ENCODE results near the gene CTAGE1.

Gene CTAGE1

DNA sequence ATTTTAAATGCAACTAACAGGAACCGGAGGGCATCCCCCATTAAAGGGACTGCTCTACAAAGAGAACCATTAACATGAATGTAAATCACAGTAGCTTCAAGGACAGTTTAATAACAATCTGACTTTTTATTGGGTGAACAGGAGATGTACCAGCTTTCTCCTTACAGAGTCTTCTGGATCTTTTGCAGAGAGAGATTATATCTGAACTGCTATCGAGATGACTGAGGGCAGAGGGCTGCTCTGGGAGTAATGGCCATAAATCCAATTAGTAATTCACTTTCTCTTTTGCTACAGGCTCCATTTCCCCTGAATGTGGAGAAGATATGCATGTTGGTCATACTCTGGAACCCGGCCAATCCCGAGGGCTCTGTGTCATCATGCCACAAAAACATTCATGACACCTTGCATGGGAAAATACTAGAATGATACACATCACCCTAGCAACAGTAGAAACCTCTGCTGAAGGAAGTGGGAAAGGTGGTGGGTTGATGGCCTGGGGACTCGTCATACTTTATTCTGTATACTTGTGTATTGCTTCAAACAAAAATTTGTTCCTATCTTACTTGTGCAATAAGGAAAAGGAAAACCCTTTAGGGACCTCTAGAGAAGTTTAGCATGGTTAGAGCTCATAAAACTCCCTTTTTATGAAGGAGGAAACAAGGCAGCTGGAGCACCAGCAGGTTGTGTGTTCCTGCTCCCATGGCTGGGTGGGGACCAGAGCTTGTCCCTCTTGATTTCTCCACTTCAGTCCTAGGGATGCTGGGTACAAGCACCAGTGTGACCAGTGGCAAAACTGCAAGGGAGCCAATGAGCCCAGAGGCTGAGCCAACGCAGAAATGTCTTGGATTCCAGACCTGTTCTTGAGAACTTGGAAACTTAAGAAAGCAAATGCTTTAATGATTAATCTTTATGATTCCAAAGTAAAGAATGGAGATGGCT, 26.0 kb downstream of the CTAGE1 start:
- no peaks in the 10 kb centered on the region for H3K36me3 Mint-ChIP-seq (ENCODE audit: low read depth)
- H3K27me3 Mint-ChIP-seq: no peaks in the 10 kb centered on the region
- no peak overlapping the region for H3K27ac Mint-ChIP-seq
- peaks cover 3% of the 10 kb centered on the region for H3K9me3 Mint-ChIP-seq
- DNase-seq: peak; percentile 37
- H3K4me3 Mint-ChIP-seq: no peak overlapping the region
- H3K4me1 Mint-ChIP-seq (ENCODE audit: low read depth): peaks cover 8% of the 10 kb centered on the region

DNA sequence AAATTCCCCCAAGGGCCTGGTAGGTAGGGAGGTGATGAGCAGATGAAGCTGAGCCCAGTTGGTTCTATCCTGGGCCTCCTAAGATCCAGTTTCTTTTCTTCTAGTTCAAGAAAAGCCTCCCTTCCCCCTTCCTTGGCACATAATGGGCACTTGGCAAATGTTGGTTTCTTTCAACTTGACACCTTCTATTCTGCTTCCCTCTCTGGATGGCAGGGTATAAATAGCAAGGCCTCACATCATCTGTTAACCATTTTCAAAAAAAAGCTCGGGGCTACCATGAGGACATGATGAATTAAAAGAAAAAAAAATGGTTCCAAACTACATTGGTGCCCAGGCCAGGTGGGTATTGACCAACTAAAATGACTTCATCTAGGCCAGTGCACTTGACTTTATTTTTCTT, 29.9 kb downstream of the CTAGE1 start:
- no peaks in the 10 kb centered on the region for H3K36me3 Mint-ChIP-seq (ENCODE audit: low read depth)
- peaks cover 3% of the 10 kb centered on the region for H3K9me3 Mint-ChIP-seq
- DNase-seq: no peak
- H3K4me3 Mint-ChIP-seq: no peak overlapping the region
- peaks cover 9% of the 10 kb centered on the region for H3K4me1 Mint-ChIP-seq (ENCODE audit: low read depth)
- no peak overlapping the region for H3K27ac Mint-ChIP-seq
- no peaks in the 10 kb centered on the region for H3K27me3 Mint-ChIP-seq

DNA sequence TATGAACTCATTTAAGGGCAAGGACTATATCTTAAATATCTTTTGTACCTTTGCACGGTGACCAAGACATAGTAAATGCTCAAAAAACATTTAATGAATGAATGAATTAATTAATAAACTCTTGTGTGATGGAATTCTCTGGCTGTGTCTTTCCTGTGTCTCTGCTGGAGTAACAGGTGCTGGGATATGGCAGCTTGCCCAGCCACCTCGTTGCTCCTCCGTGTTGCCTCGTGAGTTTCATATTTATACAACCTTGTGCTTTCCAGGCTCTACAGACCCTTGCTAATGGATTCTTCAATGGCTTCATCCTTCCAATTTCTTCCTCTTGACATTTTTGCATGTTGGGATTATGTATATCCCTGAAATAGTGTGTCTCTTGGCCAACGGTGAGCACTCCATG, 30.4 kb downstream of the CTAGE1 start:
- DNase-seq: no peak
- Mint-ChIP-seq H3K4me3 (no peak overlapping the region), H3K27me3 (no peaks in the 10 kb centered on the region), H3K9me3 (peaks cover 3% of the 10 kb centered on the region), H3K36me3 (ENCODE audit: low read depth) (no peaks in the 10 kb centered on the region), H3K27ac (no peak overlapping the region), H3K4me1 (ENCODE audit: low read depth) (peaks cover 9% of the 10 kb centered on the region)

DNA sequence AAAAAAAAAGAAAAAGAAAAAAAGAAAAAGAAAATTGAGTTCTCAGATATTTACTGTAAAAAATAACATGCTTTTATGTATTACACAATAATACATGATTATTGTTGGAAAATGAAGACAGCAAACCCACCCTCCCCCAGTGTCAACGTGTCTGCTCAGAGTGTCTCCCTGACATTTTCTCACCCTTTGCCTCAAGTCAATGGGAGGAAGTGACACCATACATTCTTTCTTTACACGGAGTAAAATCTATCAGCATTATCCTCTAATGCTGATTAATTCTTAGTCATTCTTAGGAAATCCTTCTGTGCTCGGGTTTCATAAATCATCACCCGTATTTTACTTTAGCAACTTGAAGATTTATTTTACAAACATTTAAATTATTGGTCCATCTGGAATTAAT, 32.0 kb downstream of the CTAGE1 start:
- H3K4me1 Mint-ChIP-seq (ENCODE audit: low read depth): peaks cover 1% of the 10 kb centered on the region
- H3K9me3 Mint-ChIP-seq: peaks cover 3% of the 10 kb centered on the region
- DNase-seq: no peak
- H3K36me3 Mint-ChIP-seq (ENCODE audit: low read depth): no peaks in the 10 kb centered on the region
- H3K27me3 Mint-ChIP-seq: no peaks in the 10 kb centered on the region
- H3K27ac Mint-ChIP-seq: no peak overlapping the region
- no peak overlapping the region for H3K4me3 Mint-ChIP-seq

DNA sequence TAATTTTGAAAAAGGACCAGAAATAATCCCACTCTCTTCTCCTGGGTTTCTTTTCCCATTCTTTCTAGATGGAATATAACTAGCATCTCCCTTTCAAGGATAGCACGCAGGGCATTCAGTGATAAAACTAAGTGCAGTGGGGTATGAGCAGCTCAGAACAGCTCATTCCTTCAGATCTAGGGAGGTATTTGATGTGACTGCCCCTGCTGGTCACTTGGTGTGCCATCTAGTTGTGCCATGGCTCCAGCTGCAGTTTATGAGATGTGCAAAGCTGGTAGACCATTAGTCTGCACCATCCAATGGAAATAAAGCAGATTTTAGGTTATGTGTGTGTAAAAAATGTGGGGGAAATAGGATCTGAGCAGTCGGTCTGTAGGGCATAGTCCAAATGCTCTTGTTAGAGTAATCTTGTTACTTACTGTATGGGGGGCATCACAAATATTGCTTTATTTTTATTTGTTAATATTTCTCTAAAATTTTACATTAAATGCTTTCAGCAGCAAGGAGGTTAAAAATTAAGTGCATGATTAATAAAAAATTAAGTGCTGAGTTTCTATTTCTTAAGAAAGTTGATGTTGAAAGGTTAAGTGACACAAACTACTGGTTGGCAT, 38.9 kb downstream of the CTAGE1 start:
- Mint-ChIP-seq H3K27me3 (no peaks in the 10 kb centered on the region), H3K36me3 (ENCODE audit: low read depth) (no peaks in the 10 kb centered on the region)
- no peak for DNase-seq

DNA sequence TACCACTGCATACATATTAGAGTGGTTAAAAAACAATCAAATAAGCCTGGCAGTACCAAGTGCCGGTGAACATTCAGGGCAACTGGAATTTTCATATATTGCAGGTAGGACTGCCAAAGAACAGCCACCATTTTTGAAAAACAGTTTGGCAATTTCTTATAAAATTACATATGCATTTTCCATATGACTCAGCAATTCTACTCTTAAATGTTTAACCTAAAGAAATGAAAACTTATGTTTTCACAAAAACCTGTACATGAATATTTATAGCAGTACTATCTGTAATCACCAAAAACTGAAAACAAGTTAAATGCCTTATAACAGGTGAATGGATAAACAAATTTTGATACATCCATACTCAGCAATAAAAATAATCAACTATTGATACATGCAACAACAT, 39.9 kb downstream of the CTAGE1 start:
- no peaks in the 10 kb centered on the region for H3K27me3 Mint-ChIP-seq
- H3K4me1 Mint-ChIP-seq (ENCODE audit: low read depth): no peaks in the 10 kb centered on the region
- H3K36me3 Mint-ChIP-seq (ENCODE audit: low read depth): no peaks in the 10 kb centered on the region
- no peak overlapping the region for H3K27ac Mint-ChIP-seq
- H3K4me3 Mint-ChIP-seq: no peak overlapping the region
- no peak for DNase-seq
- no peaks in the 10 kb centered on the region for H3K9me3 Mint-ChIP-seq

More for the DNA sequence above, 38.9 kb downstream of the CTAGE1 start:
- no peak overlapping the region for H3K4me3 Mint-ChIP-seq
- no peaks in the 10 kb centered on the region for H3K4me1 Mint-ChIP-seq (ENCODE audit: low read depth)
- H3K9me3 Mint-ChIP-seq: no peaks in the 10 kb centered on the region
- no peak overlapping the region for H3K27ac Mint-ChIP-seq

DNA sequence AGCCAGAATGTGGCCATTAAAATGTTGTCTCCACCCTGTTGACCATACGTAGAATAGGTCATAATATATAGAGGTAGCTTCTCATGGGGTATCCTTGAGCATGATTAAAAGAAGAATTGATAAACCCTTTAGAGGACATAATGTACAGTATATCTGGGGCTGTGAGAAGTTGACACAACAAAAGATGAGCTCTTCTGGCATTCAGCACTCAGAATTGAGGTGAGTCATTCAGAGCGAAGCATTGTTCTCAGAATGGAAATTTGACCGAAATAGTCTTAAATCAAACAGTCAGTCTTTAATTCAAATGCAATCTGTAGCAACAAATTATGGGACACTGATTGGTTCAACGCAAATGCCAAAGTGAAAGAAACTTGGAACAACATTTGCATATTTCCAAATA, 47.3 kb downstream of the CTAGE1 start:
- H3K36me3 Mint-ChIP-seq (ENCODE audit: low read depth): no peaks in the 10 kb centered on the region
- H3K9me3 Mint-ChIP-seq: no peaks in the 10 kb centered on the region
- DNase-seq: no peak
- H3K27me3 Mint-ChIP-seq: no peaks in the 10 kb centered on the region
- no peak overlapping the region for H3K4me3 Mint-ChIP-seq
- peaks cover 4% of the 10 kb centered on the region for H3K4me1 Mint-ChIP-seq (ENCODE audit: low read depth)
- no peak overlapping the region for H3K27ac Mint-ChIP-seq

DNA sequence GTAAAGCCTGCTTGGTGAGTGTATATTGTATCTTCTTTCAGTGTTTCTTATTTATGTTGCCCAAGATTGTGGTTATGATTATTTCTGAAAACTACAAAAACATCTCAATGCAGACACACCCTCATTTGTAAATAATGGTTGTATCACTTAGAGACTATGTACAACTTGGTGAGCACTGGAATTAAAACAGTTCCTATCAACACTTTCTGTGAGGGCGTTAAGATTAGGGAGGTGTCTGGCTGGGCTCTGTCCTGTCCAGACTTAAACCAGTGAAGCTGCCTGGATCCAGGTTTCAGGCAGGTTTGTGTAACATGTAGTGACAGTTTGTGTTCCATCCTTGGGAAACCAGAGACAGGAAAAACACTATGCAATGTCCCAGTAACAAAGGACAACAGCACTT, 49.7 kb downstream of the CTAGE1 start:
- Mint-ChIP-seq H3K4me1 (ENCODE audit: low read depth) (peaks cover 4% of the 10 kb centered on the region), H3K27ac (no peak overlapping the region), H3K9me3 (no peaks in the 10 kb centered on the region), H3K36me3 (ENCODE audit: low read depth) (no peaks in the 10 kb centered on the region), H3K4me3 (no peak overlapping the region), H3K27me3 (no peaks in the 10 kb centered on the region)
- DNase-seq: no peak

DNA sequence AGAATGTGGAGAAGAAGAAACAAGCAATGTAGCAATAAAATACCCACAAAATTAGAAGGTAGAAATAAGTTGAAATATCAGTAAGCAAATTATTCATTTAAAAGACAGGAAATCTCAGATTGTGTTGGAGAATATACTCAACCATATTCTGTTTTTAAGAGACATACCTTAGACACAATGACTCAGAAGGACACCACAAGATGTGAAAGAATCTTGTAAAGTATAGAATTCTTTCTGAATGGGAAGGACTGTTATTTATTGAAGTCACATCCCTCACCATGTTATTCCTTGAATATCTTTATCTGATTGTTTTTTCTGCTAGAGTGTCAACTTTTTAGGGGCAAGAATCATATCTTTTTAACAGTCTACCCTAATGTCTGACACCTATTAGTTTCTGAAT, 50.4 kb downstream of the CTAGE1 start:
- Mint-ChIP-seq H3K36me3 (ENCODE audit: low read depth) (no peaks in the 10 kb centered on the region), H3K9me3 (no peaks in the 10 kb centered on the region), H3K27me3 (no peaks in the 10 kb centered on the region), H3K27ac (no peak overlapping the region), H3K4me1 (ENCODE audit: low read depth) (peaks cover 4% of the 10 kb centered on the region), H3K4me3 (no peak overlapping the region)
- no peak for DNase-seq

DNA sequence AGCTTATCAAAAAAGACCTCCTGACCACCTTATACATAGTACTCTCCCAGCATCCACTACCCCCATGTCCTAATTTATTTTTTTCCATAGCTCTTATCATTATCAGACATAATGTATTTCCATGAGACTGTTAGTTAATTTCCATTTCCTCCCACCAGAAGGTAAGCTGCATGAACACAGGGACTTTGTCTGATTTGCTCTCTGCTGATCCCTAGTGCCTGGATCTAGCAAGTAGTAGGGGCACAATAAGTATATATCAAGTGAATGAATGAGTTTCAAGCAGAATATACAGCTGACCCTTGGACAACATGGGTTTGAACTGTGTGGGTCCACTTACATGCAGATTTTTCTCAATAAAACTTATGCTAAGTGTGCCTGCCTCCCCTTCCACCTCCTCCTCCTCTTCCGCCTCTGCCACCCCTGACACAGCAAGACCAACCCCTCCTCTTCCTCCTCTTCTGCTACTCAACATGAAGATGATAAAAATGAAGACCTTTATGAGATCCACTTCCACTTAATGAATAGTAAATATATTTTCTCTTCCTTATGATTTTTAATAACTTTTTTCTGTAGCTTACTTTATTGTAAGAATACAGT, 53.8 kb downstream of the CTAGE1 start:
- H3K27ac Mint-ChIP-seq: no peak overlapping the region
- H3K9me3 Mint-ChIP-seq: no peaks in the 10 kb centered on the region
- H3K27me3 Mint-ChIP-seq: no peaks in the 10 kb centered on the region
- H3K36me3 Mint-ChIP-seq (ENCODE audit: low read depth): no peaks in the 10 kb centered on the region
- no peak overlapping the region for H3K4me3 Mint-ChIP-seq
- DNase-seq: no peak
- H3K4me1 Mint-ChIP-seq (ENCODE audit: low read depth): no peaks in the 10 kb centered on the region
